GM12878 (cell line): ENCODE results near the gene ABITRAM.

Experiments used
- FOXM1 ChIP-seq: IDR thresholded peaks from 2 replicates; pipeline ENCODE4 v1.6.1; 2012; ENCODE audit warnings: low read depth, mild to moderate bottlenecking, inconsistent platforms, low read length, moderate library complexity
- KDM1A ChIP-seq: fragments of 200-600 bp; sonication (generic); IDR thresholded peaks from 2 replicates; pipeline ENCODE4 v1.6.1; 2016; ENCODE audit warnings: borderline replicate concordance
- POLR2AphosphoS5 ChIP-seq: IDR thresholded peaks from 2 replicates; pipeline ENCODE4 v1.6.1; 2011; ENCODE audit warnings: mild to moderate bottlenecking, low read length, inconsistent platforms
- SPI1 ChIP-seq: IDR thresholded peaks from 2 replicates; pipeline ENCODE4 v1.6.1; 2011; ENCODE audit warnings: low read depth, mild to moderate bottlenecking, low read length, moderate library complexity, borderline replicate concordance; ENCODE audit not compliant: insufficient read depth
- ZNF274 ChIP-seq: IDR thresholded peaks from one replicate; pipeline ENCODE4 v1.8.0; 2011; ENCODE audit not compliant: insufficient read length, insufficient read depth
- TF ChIP-seq, protein P1 (sequence below): fragments of 450-650 bp; IDR thresholded peaks from 2 replicates; pipeline ENCODE4 v1.6.1; 2017; ENCODE audit warnings: mild to moderate bottlenecking
- TF ChIP-seq, protein P2 (sequence below): IDR thresholded peaks from 2 replicates; pipeline ENCODE4 v1.6.1; 2012; ENCODE audit warnings: mild to moderate bottlenecking, low read depth, low read length

DNA sequence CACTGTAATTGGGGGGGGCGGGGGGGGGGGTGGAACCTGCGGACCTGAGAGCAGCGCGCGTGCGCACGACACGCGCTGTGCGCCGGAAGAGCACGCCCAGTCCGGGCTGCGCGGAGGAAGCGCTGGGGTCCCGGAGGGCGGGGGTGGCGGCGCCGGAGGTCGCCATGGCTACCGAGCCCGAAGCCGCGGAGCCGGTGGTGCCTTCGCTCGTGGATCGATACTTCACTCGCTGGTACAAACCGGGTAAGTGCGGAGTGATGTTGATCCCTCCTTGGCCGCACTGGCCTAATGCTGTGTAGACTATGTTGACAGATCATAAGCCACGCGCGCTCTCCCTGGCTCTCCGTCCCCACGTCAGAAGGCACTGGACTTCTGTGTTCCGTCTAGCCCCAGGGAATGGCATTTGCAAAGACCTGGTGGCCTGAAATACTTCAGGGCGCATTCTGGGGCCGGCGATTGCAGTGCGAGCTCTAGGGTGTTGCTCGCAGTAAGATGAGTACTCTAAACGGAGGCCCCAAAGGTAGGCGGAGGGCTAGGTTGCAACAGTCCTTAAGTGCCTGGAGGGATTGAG, at the start of gene ABITRAM:
- TF ChIP-seq FOXM1 (no peak), SPI1 (no peak), POLR2AphosphoS5 (no peak), ZNF274 (no peak), KDM1A (no peak)
- TF ChIP-seq, protein P1, sequence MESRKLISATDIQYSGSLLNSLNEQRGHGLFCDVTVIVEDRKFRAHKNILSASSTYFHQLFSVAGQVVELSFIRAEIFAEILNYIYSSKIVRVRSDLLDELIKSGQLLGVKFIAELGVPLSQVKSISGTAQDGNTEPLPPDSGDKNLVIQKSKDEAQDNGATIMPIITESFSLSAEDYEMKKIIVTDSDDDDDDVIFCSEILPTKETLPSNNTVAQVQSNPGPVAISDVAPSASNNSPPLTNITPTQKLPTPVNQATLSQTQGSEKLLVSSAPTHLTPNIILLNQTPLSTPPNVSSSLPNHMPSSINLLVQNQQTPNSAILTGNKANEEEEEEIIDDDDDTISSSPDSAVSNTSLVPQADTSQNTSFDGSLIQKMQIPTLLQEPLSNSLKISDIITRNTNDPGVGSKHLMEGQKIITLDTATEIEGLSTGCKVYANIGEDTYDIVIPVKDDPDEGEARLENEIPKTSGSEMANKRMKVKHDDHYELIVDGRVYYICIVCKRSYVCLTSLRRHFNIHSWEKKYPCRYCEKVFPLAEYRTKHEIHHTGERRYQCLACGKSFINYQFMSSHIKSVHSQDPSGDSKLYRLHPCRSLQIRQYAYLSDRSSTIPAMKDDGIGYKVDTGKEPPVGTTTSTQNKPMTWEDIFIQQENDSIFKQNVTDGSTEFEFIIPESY = no peak
- TF ChIP-seq, protein P2, sequence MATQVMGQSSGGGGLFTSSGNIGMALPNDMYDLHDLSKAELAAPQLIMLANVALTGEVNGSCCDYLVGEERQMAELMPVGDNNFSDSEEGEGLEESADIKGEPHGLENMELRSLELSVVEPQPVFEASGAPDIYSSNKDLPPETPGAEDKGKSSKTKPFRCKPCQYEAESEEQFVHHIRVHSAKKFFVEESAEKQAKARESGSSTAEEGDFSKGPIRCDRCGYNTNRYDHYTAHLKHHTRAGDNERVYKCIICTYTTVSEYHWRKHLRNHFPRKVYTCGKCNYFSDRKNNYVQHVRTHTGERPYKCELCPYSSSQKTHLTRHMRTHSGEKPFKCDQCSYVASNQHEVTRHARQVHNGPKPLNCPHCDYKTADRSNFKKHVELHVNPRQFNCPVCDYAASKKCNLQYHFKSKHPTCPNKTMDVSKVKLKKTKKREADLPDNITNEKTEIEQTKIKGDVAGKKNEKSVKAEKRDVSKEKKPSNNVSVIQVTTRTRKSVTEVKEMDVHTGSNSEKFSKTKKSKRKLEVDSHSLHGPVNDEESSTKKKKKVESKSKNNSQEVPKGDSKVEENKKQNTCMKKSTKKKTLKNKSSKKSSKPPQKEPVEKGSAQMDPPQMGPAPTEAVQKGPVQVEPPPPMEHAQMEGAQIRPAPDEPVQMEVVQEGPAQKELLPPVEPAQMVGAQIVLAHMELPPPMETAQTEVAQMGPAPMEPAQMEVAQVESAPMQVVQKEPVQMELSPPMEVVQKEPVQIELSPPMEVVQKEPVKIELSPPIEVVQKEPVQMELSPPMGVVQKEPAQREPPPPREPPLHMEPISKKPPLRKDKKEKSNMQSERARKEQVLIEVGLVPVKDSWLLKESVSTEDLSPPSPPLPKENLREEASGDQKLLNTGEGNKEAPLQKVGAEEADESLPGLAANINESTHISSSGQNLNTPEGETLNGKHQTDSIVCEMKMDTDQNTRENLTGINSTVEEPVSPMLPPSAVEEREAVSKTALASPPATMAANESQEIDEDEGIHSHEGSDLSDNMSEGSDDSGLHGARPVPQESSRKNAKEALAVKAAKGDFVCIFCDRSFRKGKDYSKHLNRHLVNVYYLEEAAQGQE = no peak
